Measurements from ENCODE around the gene C10orf120. TPM values are rescaled to one million over a fixed set of nuclear protein-coding genes. Genes with fewer than 3 reads are reported as not detected.

Gene C10orf120
- total RNA-seq, 1 donor from 2014 or later, result not detected

- DNase-seq (ENCODE audit: low read depth in 2 of 2), result no peak
Observed at GRCh38 chr10:122662231-122662630, 37.4 kb downstream of the C10orf120 start.

GRCh38 chr10:122660696-122661095 lies 39.0 kb downstream of the C10orf120 start:
- no peak for DNase-seq (ENCODE audit: low read depth in 2 of 2)

- DNase-seq (ENCODE audit: low read depth in 2 of 2), result no peak
Observed at GRCh38 chr10:122659651-122660050, 40.0 kb downstream of the C10orf120 start.

GRCh38 chr10:122659126-122659525 lies 40.5 kb downstream of the C10orf120 start:
- DNase-seq (ENCODE audit: low read depth in 2 of 2), result no peak

GRCh38 chr10:122658356-122659049 lies 41.1 kb downstream of the C10orf120 start:
- no peak for DNase-seq (ENCODE audit: low read depth in 2 of 2)

- no peak for DNase-seq (ENCODE audit: low read depth in 2 of 2)
Observed at GRCh38 chr10:122657729-122658128, 41.9 kb downstream of the C10orf120 start.

- no peak for DNase-seq (ENCODE audit: low read depth in 2 of 2)
Observed at GRCh38 chr10:122657255-122657654, 42.4 kb downstream of the C10orf120 start.

- DNase-seq (ENCODE audit: low read depth in 2 of 2), result no peak
Observed at GRCh38 chr10:122656741-122657140, 42.9 kb downstream of the C10orf120 start.

GRCh38 chr10:122656308-122656705 lies 43.3 kb downstream of the C10orf120 start:
- no peak for DNase-seq (ENCODE audit: low read depth in 2 of 2)

GRCh38 chr10:122655524-122656307 lies 43.9 kb downstream of the C10orf120 start:
- no peak for DNase-seq (ENCODE audit: low read depth in 2 of 2)

- no peak for DNase-seq (ENCODE audit: low read depth in 2 of 2)
Observed at GRCh38 chr10:122650331-122650730, 49.3 kb downstream of the C10orf120 start.

GRCh38 chr10:122649903-122650302 lies 49.7 kb downstream of the C10orf120 start:
- no peak for DNase-seq (ENCODE audit: low read depth in 2 of 2)

- peak; percentile 10 to 50 for DNase-seq (ENCODE audit: low read depth in 2 of 2)
Observed at GRCh38 chr10:122648599-122649428, 50.8 kb downstream of the C10orf120 start.

Other genes with a start within 250 kb of the C10orf120 start
- not detected in 2 replicates for gene ARMS2, start 245.2 kb downstream of the C10orf120 start, total RNA-seq
- 60.7 and 80.4 TPM in 2 replicates for gene HTRA1, start 238.3 kb downstream of the C10orf120 start, total RNA-seq
- not detected in 2 replicates for gene DMBT1, start 139.1 kb downstream of the C10orf120 start, total RNA-seq
- 0.25 and 0.26 TPM in 2 replicates for gene CUZD1, start 146.0 kb upstream of the C10orf120 start, total RNA-seq
- gene FAM24B, start 179.7 kb upstream of the C10orf120 start, total RNA-seq, result 0.63 and 3.2 TPM in 2 replicates
- not detected in 2 replicates for gene FAM24A, start 210.8 kb upstream of the C10orf120 start, total RNA-seq